OCI-LY1 (cell line): ENCODE data around the gene RAB3GAP2.

Source experiments
- H2AFZ ChIP-seq: fragments of 200-600 bp; sonication (generic), shearing (Covaris generic); 2 replicates; pipeline ENCODE4 v1.6.0; 2014; ENCODE audit warnings: antibody characterized with exemption, mild to moderate bottlenecking, low read length
- H3F3A ChIP-seq: fragments of 200-600 bp; sonication (generic), shearing (Covaris generic); 2 replicates; pipeline ENCODE4 v1.6.0; 2014; ENCODE audit warnings: mild to moderate bottlenecking, antibody characterized with exemption, low read length, moderate library complexity; ENCODE audit not compliant: insufficient read depth
- H3K27ac ChIP-seq: fragments of 200-600 bp; sonication (generic); 2 replicates; pipeline ENCODE4 v1.5.1; 2014; ENCODE audit warnings: low read length, mixed run types, mild to moderate bottlenecking, low read depth; ENCODE audit not compliant: poor library complexity, severe bottlenecking
- H3K27me3 ChIP-seq: fragments of 200-600 bp; sonication (generic); 2 replicates; pipeline ENCODE4 v1.6.0; 2014; ENCODE audit warnings: antibody characterized with exemption, mild to moderate bottlenecking, low read length, moderate library complexity; ENCODE audit not compliant: insufficient read depth
- H3K36me3 ChIP-seq: fragments of 200-600 bp; sonication (generic); 2 replicates; pipeline ENCODE4 v1.6.1; 2014; ENCODE audit warnings: mild to moderate bottlenecking, antibody characterized with exemption, low read length, moderate library complexity, mixed read lengths; ENCODE audit not compliant: insufficient read depth
- H3K4me1 ChIP-seq: fragments of 200-600 bp; sonication (generic); 2 replicates; pipeline ENCODE4 v1.5.1; 2014; ENCODE audit warnings: mild to moderate bottlenecking, low read length, moderate library complexity; ENCODE audit not compliant: insufficient read depth, severe bottlenecking
- H3K4me2 ChIP-seq: fragments of 200-600 bp; sonication (generic), shearing (Covaris generic); 2 replicates; pipeline ENCODE4 v1.6.1; 2014; ENCODE audit warnings: low read length
- H3K4me3 ChIP-seq: fragments of 200-600 bp; sonication (generic); 2 replicates; pipeline ENCODE4 v1.5.1; 2014; ENCODE audit warnings: low read length, low read depth, mild to moderate bottlenecking, mixed read lengths; ENCODE audit not compliant: poor library complexity, severe bottlenecking
- H3K79me2 ChIP-seq: fragments of 200-600 bp; shearing (Covaris generic); 2 replicates; pipeline ENCODE4 v1.6.1; 2016; ENCODE audit warnings: mixed run types, low read length, mixed read lengths; ENCODE audit not compliant: insufficient read depth
- H3K9ac ChIP-seq: fragments of 200-600 bp; sonication (generic), shearing (Covaris generic); 2 replicates; pipeline ENCODE4 v1.6.1; 2014; ENCODE audit warnings: mild to moderate bottlenecking, low read length, mixed read lengths
- H3K9me2 ChIP-seq: fragments of 200-600 bp; sonication (generic), shearing (Covaris generic); 2 replicates; pipeline ENCODE4 v1.6.1; 2014; ENCODE audit warnings: low read depth, mild to moderate bottlenecking, low read length, mixed read lengths
- H3K9me3 ChIP-seq: fragments of 200-600 bp; shearing (Covaris generic); 2 replicates; pipeline ENCODE4 v1.6.1; 2014; ENCODE audit warnings: low read length, mixed read lengths
- H4K20me1 ChIP-seq: fragments of 200-600 bp; sonication (generic), shearing (Covaris generic); 2 replicates; pipeline ENCODE4 v1.6.0; 2016; ENCODE audit warnings: mild to moderate bottlenecking, low read length; ENCODE audit not compliant: insufficient read depth
- EZH2 ChIP-seq: fragments of 200-600 bp; sonication (generic), shearing (Covaris generic); IDR thresholded peaks from 2 replicates; pipeline ENCODE4 v1.8.0; 2017; ENCODE audit warnings: borderline replicate concordance, mixed run types, mild to moderate bottlenecking, antibody characterized with exemption, low read length, moderate library complexity, mixed read lengths
- TF ChIP-seq, protein P1 (sequence below): fragments of 200-600 bp; sonication (generic), shearing (Covaris generic); IDR thresholded peaks from 2 replicates; pipeline ENCODE4 v1.5.1; 2017; ENCODE audit warnings: mild to moderate bottlenecking, antibody characterized with exemption, low read length, moderate library complexity, mixed read lengths

RAB3GAP2 gene

DNA sequence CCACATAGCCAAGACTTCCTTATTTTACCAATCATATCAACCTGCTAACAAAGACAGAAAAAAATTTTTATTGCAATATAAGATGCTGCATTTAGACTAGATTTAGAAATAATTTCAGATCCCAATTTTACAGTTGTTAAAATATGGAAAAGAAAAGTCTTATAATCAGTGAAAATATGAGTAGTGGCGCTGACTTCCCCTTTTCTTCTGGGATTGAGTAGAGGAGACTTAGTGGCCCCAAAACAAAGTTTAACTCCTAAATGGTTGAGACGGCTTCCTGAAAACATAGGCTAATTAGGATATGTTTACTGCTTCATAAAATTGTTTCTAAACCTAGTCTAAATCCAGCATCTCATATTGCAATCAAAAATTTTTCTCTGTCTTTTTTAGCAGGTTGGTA is 68.4 kb downstream of the RAB3GAP2 start:
- Histone ChIP-seq H3K36me3 (peaks cover 78% of the 10 kb centered on the region), H3K4me2 (no peak overlapping the region), H3K9me3 (no peaks in the 10 kb centered on the region), H3K4me1 (no peaks in the 10 kb centered on the region), H4K20me1 (no peaks in the 10 kb centered on the region), H3K79me2 (no peaks in the 10 kb centered on the region), H3K27me3 (no peaks in the 10 kb centered on the region), H3K27ac (no peak overlapping the region), H3F3A (no peaks in the 10 kb centered on the region), H2AFZ (no peak overlapping the region), H3K4me3 (no peak overlapping the region), H3K9ac (no peak overlapping the region), H3K9me2 (no peaks in the 10 kb centered on the region)
- TF ChIP-seq, protein P1, sequence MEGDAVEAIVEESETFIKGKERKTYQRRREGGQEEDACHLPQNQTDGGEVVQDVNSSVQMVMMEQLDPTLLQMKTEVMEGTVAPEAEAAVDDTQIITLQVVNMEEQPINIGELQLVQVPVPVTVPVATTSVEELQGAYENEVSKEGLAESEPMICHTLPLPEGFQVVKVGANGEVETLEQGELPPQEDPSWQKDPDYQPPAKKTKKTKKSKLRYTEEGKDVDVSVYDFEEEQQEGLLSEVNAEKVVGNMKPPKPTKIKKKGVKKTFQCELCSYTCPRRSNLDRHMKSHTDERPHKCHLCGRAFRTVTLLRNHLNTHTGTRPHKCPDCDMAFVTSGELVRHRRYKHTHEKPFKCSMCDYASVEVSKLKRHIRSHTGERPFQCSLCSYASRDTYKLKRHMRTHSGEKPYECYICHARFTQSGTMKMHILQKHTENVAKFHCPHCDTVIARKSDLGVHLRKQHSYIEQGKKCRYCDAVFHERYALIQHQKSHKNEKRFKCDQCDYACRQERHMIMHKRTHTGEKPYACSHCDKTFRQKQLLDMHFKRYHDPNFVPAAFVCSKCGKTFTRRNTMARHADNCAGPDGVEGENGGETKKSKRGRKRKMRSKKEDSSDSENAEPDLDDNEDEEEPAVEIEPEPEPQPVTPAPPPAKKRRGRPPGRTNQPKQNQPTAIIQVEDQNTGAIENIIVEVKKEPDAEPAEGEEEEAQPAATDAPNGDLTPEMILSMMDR = no peak
- no peak for TF ChIP-seq EZH2

GRCh38 chr1:220198186-220199005 is 73.9 kb downstream of the RAB3GAP2 start:
- Histone ChIP-seq H3K36me3 (peaks cover 83% of the 10 kb centered on the region), H3K27me3 (no peaks in the 10 kb centered on the region), H3K4me3 (no peak overlapping the region), H3F3A (no peaks in the 10 kb centered on the region), H3K27ac (no peak overlapping the region), H3K4me2 (no peak overlapping the region), H3K4me1 (no peaks in the 10 kb centered on the region), H3K9ac (no peak overlapping the region), H3K79me2 (no peaks in the 10 kb centered on the region), H3K9me2 (no peaks in the 10 kb centered on the region), H3K9me3 (no peaks in the 10 kb centered on the region), H4K20me1 (no peaks in the 10 kb centered on the region), H2AFZ (no peak overlapping the region)
- TF ChIP-seq, protein P1 = no peak
- TF ChIP-seq EZH2 = no peak

DNA sequence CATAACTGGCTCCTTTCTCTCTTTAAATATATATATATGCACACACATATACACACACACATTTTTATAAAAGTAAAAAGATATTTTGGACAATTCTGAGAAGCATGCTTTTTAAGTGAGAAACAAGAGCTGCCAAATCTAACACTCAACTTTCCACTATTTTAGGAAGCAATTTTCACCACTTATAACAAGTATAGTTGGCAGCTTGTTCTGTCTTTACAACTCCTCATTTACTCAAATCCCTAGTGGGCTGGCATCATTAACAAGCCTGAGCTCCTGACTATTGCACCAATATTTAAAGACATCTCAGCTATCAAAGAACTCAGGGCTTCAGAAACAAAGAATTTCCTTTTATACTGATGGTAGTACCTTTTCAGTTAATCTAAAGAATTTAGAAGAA is 76.6 kb downstream of the RAB3GAP2 start:
- no peak overlapping the region for H3K27ac ChIP-seq
- no peak overlapping the region for H3K4me3 ChIP-seq
- H3K4me1 ChIP-seq = no peaks in the 10 kb centered on the region
- H3K27me3 ChIP-seq = no peaks in the 10 kb centered on the region
- H3K79me2 ChIP-seq = no peaks in the 10 kb centered on the region
- H2AFZ ChIP-seq = no peak overlapping the region
- no peak for TF ChIP-seq EZH2
- TF ChIP-seq, protein P1 = no peak
- H3K9ac ChIP-seq = no peak overlapping the region
- H3F3A ChIP-seq = no peaks in the 10 kb centered on the region
- peaks cover 81% of the 10 kb centered on the region for H3K36me3 ChIP-seq
- no peaks in the 10 kb centered on the region for H3K9me3 ChIP-seq
- H3K9me2 ChIP-seq = no peaks in the 10 kb centered on the region
- H4K20me1 ChIP-seq = no peaks in the 10 kb centered on the region
- no peak overlapping the region for H3K4me2 ChIP-seq
